Measurements from ENCODE around the gene ODAD4.

Gene ODAD4

GRCh38 chr17:41957031-41957868 is 26.8 kb downstream of the ODAD4 start:
- no peak for TF ChIP-seq CTCF (IDR thresholded peaks at IDR 0.05)

GRCh38 chr17:41957869-41958439 is 27.5 kb downstream of the ODAD4 start:
- no peak for TF ChIP-seq CTCF (IDR thresholded peaks at IDR 0.05)

GRCh38 chr17:41959030-41959335 is 28.6 kb downstream of the ODAD4 start:
- TF ChIP-seq CTCF (IDR thresholded peaks at IDR 0.05) = no peak

GRCh38 chr17:41959336-41960095 is 29.1 kb downstream of the ODAD4 start:
- peak; percentile 24; the same call in 1 of the 2 replicates for TF ChIP-seq CTCF (IDR thresholded peaks at IDR 0.05)

- TF ChIP-seq CTCF (IDR thresholded peaks at IDR 0.05) = no peak
These were observed 31.7 kb downstream of the ODAD4 start for GRCh38 chr17:41962111-41962510.

GRCh38 chr17:41962768-41963434 is 32.5 kb downstream of the ODAD4 start:
- peak; percentile 93 for TF ChIP-seq CTCF (IDR thresholded peaks at IDR 0.05)

- no peak for TF ChIP-seq CTCF (IDR thresholded peaks at IDR 0.05)
These were observed 35.5 kb downstream of the ODAD4 start for GRCh38 chr17:41965694-41966462.

Data from LNCAP (cell line).